Trophoblast cell (in vitro differentiated cells and primary cell): ENCODE measurements around the gene CDC42EP3.

Experiments
- DNase-seq, 2 donors: peaks; one replicate each; pipeline ENCODE4 v3.0.0-alpha.2; 2016
- H2AFZ ChIP-seq: 2 replicates; pipeline ENCODE4 v1.6.1; 2013; ENCODE audit warnings: low read length, moderate library complexity, mild to moderate bottlenecking; ENCODE audit not compliant: insufficient read depth, poor library complexity
- H2AK5ac ChIP-seq: 2 replicates; pipeline ENCODE4 v1.6.1; 2013; ENCODE audit warnings: mild to moderate bottlenecking, low read length
- H2BK120ac ChIP-seq: 2 replicates; pipeline ENCODE4 v1.6.1; 2013; ENCODE audit warnings: low read length, mild to moderate bottlenecking, moderate library complexity; ENCODE audit not compliant: insufficient read depth, poor library complexity
- H2BK12ac ChIP-seq: 2 replicates; pipeline ENCODE4 v1.6.1; 2013; ENCODE audit warnings: mild to moderate bottlenecking, low read length, moderate library complexity
- H2BK5ac ChIP-seq: 2 replicates; pipeline ENCODE4 v1.6.1; 2013; ENCODE audit warnings: low read length, low read depth, moderate library complexity, mild to moderate bottlenecking; ENCODE audit not compliant: poor library complexity
- H3K14ac ChIP-seq: 2 replicates; pipeline ENCODE4 v1.6.1; 2013; ENCODE audit warnings: mild to moderate bottlenecking, low read length
- H3K18ac ChIP-seq: 2 replicates; pipeline ENCODE4 v1.6.1; 2013; ENCODE audit warnings: mild to moderate bottlenecking, low read length
- H3K23ac ChIP-seq: 2 replicates; pipeline ENCODE4 v1.6.1; 2013; ENCODE audit warnings: low read length
- H3K27ac ChIP-seq: 2 replicates; pipeline ENCODE4 v1.5.1; 2013; ENCODE audit warnings: low read depth, mild to moderate bottlenecking, inconsistent platforms, low read length, moderate library complexity
- H3K27me3 ChIP-seq: 2 replicates; pipeline ENCODE4 v1.6.1; 2013; ENCODE audit warnings: inconsistent platforms, mild to moderate bottlenecking, low read length, moderate library complexity; ENCODE audit not compliant: insufficient read depth
- H3K36me3 ChIP-seq, 2 experiments: 1 replicate in 1 of 2; 2 replicates in 1 of 2; pipeline ENCODE4 v1.6.1; 2013; ENCODE audit warnings: low read length in 2 of 2, mild to moderate bottlenecking in 2 of 2, moderate library complexity in 1 of 2; ENCODE audit not compliant: insufficient read depth in 2 of 2, control insufficient read depth in 1 of 2
- H3K4ac ChIP-seq: 2 replicates; pipeline ENCODE4 v1.6.1; 2013; ENCODE audit warnings: low read depth, mild to moderate bottlenecking, low read length, moderate library complexity
- H3K4me1 ChIP-seq, 2 experiments: 1 replicate in 1 of 2; 2 replicates in 1 of 2; pipeline ENCODE4 v1.6.1; 2013; ENCODE audit warnings: low read length in 2 of 2, mild to moderate bottlenecking in 2 of 2, moderate library complexity in 1 of 2; ENCODE audit not compliant: insufficient read depth in 2 of 2, control insufficient read depth in 1 of 2
- H3K4me2 ChIP-seq: 2 replicates; pipeline ENCODE4 v1.6.1; 2013; ENCODE audit warnings: inconsistent platforms, mild to moderate bottlenecking, low read length, moderate library complexity
- H3K4me3 ChIP-seq: 2 replicates; pipeline ENCODE4 v1.5.1; 2013; ENCODE audit warnings: mild to moderate bottlenecking, low read depth, low read length, inconsistent platforms
- H3K79me1 ChIP-seq: one replicate; pipeline ENCODE4 v1.6.1; 2013; ENCODE audit warnings: low read length
- H3K79me2 ChIP-seq: 2 replicates; pipeline ENCODE4 v1.6.1; 2013; ENCODE audit warnings: low read length, mild to moderate bottlenecking; ENCODE audit not compliant: control insufficient read depth, insufficient read depth, poor library complexity
- H3K9ac ChIP-seq: 2 replicates; pipeline ENCODE4 v1.6.1; 2013; ENCODE audit warnings: mild to moderate bottlenecking, low read length
- H3K9me3 ChIP-seq: 2 replicates; pipeline ENCODE4 v1.6.1; 2013; ENCODE audit warnings: low read depth, mild to moderate bottlenecking, control low read depth, inconsistent platforms, low read length; ENCODE audit not compliant: insufficient read depth
- H4K12ac ChIP-seq: 2 replicates; pipeline ENCODE4 v1.6.1; 2013; ENCODE audit warnings: low read depth, mild to moderate bottlenecking, low read length, moderate library complexity
- H4K8ac ChIP-seq: 2 replicates; pipeline ENCODE4 v1.6.1; 2013; ENCODE audit warnings: low read depth, mild to moderate bottlenecking, low read length, moderate library complexity
- H4K91ac ChIP-seq: one replicate; pipeline ENCODE4 v1.6.1; 2013; ENCODE audit warnings: low read depth, mild to moderate bottlenecking, low read length, moderate library complexity
- WGBS: extraction: QIAGEN DNeasy Blood & Tissue Kit; methylation state at CpG from one replicate; pipeline ENCODE4 v1.1.7; 2013; ENCODE audit warnings: missing lambda C conversion rate; ENCODE audit not compliant: insufficient read length, insufficient coverage; ENCODE audit errors: extremely low coverage; 5-methylcytosine and 5-hydroxymethylcytosine counted together

CDC42EP3 gene

DNA sequence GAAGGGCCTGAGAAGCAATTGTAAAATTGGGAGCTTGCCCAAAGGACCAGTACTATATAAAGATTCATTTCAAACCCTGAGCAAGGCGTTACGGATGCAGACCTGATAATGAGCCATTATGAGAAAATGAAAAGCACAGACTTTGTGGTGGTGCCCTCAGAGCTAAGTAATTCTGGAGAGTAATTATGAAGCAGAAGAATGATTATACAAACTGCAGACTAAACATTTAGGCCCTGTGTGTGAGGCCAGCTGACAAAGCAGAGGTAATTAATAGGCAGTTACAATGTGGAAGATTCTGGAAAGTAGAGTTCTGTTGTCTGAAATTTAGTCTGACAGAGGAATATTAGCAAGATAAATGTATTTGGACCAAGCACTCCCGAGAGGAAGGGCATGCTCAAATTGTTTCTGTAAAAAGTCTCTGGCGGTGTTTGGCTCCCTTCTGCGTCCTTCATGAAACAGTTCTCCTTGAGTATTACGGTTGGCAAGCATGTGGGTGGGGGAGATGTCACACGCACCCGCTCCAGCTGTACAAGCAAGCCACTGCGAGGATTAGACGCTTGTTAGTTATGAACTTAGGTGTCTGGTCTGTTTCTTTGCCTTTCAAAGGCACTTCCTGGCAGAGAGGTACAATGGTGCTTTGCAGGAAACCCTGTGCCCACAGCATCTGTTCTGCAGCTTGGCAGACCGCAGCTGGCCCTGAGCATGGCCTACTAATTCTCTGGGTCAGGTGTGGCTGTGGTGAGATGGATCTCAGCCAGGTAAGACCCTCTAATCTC lies 45.5 kb downstream of the CDC42EP3 start:
- no peak overlapping the region for H3K4me2 ChIP-seq
- no peaks in the 10 kb centered on the region for H3K9me3 ChIP-seq
- no peak overlapping the region for H2AK5ac ChIP-seq
- no peak overlapping the region for H4K12ac ChIP-seq
- H2BK5ac ChIP-seq: no peak overlapping the region
- no peak overlapping the region for H4K91ac ChIP-seq
- H3K4me1 ChIP-seq: peaks cover 0 to 6% of the 10 kb centered on the region in 2 experiments
- no peak overlapping the region for H3K27ac ChIP-seq
- no peak overlapping the region for H4K8ac ChIP-seq
- no peak overlapping the region for H3K9ac ChIP-seq
- H2BK120ac ChIP-seq: no peak overlapping the region
- H3K79me1 ChIP-seq: no peaks in the 10 kb centered on the region
- no peak overlapping the region for H3K4ac ChIP-seq
- no peak overlapping the region for H3K18ac ChIP-seq
- no peak overlapping the region for H3K14ac ChIP-seq
- DNase-seq: no peak
- no peak overlapping the region for H3K4me3 ChIP-seq
- H3K36me3 ChIP-seq: no peaks in the 10 kb centered on the region
- H2BK12ac ChIP-seq: no peak overlapping the region
- H3K79me2 ChIP-seq: no peaks in the 10 kb centered on the region
- H3K23ac ChIP-seq: no peak overlapping the region
- H2AFZ ChIP-seq: no peak overlapping the region
- no CpG with 5 or more reads among the region's 11 CpGs for WGBS
- no peaks in the 10 kb centered on the region for H3K27me3 ChIP-seq

DNA sequence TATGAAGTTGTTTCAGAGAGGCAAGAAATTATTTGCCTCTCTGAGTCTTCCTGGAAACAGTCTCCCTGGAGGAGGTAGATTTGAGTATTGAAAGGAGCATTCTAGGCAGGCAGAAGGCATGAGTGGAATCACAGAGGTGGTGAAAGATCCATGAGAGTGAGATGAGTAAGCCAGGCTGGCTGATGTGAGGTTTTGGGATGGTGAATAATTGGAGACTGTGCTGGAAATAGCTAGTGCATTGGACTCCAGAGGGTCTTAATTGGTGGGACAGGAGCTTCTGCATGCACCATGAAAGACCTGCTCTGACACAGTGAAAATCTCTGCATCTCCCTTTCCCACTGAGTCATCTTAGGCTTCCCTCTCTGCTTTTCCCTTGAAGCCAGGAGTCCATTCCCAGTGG lies 46.3 kb downstream of the CDC42EP3 start:
- Histone ChIP-seq H3K23ac (no peak overlapping the region), H4K8ac (no peak overlapping the region), H3K4ac (no peak overlapping the region), H4K91ac (no peak overlapping the region), H4K12ac (no peak overlapping the region), H3K27ac (no peak overlapping the region), H2BK12ac (no peak overlapping the region), H2AFZ (no peak overlapping the region), H2BK120ac (no peak overlapping the region), H3K36me3 (no peaks in the 10 kb centered on the region), H3K14ac (no peak overlapping the region), H3K4me3 (no peak overlapping the region), H3K9ac (no peak overlapping the region), H3K4me1 (peaks cover 0 to 6% of the 10 kb centered on the region in 2 experiments), H3K79me2 (no peaks in the 10 kb centered on the region), H3K9me3 (no peaks in the 10 kb centered on the region), H3K79me1 (no peaks in the 10 kb centered on the region), H3K18ac (no peak overlapping the region), H3K4me2 (no peak overlapping the region), H3K27me3 (no peaks in the 10 kb centered on the region), H2AK5ac (no peak overlapping the region), H2BK5ac (no peak overlapping the region)
- DNase-seq: peak; percentile 65 to 89

DNA sequence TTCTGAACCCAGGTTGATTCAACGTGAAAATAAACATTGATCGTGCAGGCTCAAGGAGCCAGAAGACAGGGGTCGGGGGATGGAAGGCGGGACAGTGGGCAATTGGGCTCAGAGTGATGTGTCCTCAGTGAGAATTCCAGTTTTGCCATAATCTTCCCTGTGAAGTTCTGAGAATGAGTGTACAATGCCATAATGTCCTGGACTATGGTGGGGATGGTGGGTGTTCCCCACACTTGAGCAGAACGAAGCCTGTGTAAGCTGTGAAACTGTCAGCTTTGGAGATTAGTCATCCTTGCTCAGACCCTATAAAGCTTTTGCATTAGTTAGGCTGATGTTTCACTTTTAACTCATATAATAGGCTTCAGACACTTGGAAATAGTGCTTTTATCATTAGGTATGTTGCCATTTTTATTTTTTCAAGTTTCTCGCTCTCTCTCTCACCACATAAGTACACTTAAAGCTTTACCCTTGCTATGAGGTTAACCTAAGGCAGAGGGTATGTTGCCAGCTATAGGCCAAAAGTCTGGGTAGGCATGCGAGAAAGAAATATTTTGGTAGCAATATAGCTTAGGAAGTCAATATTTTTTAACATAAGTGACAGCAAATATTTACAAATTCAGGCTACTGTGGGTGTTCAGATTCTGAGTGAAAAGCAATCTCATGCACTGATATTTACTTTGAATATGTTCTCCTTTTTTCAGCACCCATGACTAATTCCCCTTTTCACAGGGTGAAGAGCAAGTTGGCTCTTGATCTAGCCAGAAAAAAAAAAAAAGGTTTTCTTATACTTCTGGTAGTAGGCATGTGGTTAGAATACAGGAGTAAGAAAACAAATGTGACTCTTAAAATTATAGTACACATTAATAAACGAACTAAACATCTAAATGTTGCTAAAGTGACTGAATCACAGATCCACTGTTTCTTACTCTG lies 47.2 kb downstream of the CDC42EP3 start:
- no peaks in the 10 kb centered on the region for H3K9me3 ChIP-seq
- no peak overlapping the region for H3K4ac ChIP-seq
- no peak overlapping the region for H3K14ac ChIP-seq
- no peak overlapping the region for H4K8ac ChIP-seq
- H3K27me3 ChIP-seq: no peaks in the 10 kb centered on the region
- no peak overlapping the region for H2BK5ac ChIP-seq
- H3K79me2 ChIP-seq: no peaks in the 10 kb centered on the region
- H3K18ac ChIP-seq: no peak overlapping the region
- H3K4me1 ChIP-seq: peaks cover 0 to 7% of the 10 kb centered on the region in 2 experiments
- H3K36me3 ChIP-seq: no peaks in the 10 kb centered on the region
- no peak overlapping the region for H3K27ac ChIP-seq
- H2BK12ac ChIP-seq: no peak overlapping the region
- no peak overlapping the region for H2BK120ac ChIP-seq
- no peak overlapping the region for H2AFZ ChIP-seq
- WGBS: no CpG with 5 or more reads among the region's 8 CpGs
- no peak overlapping the region for H3K9ac ChIP-seq
- H3K79me1 ChIP-seq: no peaks in the 10 kb centered on the region
- no peak overlapping the region for H3K4me2 ChIP-seq
- no peak overlapping the region for H4K12ac ChIP-seq
- no peak overlapping the region for H3K4me3 ChIP-seq
- H4K91ac ChIP-seq: no peak overlapping the region
- no peak for DNase-seq
- H2AK5ac ChIP-seq: no peak overlapping the region
- no peak overlapping the region for H3K23ac ChIP-seq

DNA sequence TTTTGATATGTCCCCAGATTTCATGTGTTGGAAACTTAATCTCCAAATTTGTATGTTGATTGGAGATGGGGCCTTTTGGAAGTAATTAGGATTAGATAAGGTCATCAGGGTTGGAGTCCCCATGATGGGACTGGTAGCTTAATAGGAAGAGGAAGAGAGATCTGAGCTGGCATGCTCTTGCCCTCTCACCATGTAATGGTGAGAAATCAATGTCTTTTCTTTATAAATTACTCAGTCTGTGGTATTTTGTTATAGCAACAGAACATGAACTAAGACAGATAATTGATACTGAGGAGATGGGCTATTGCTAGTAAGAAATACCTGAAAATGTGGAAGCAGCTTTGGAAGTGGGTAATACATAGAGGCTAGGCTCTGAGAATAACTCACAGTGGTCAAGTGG lies 48.0 kb downstream of the CDC42EP3 start:
- no peak overlapping the region for H3K4me3 ChIP-seq
- no peak overlapping the region for H2BK12ac ChIP-seq
- H3K79me2 ChIP-seq: no peaks in the 10 kb centered on the region
- H3K4me1 ChIP-seq: peaks cover 0 to 8% of the 10 kb centered on the region in 2 experiments
- H3K27me3 ChIP-seq: no peaks in the 10 kb centered on the region
- H3K9ac ChIP-seq: no peak overlapping the region
- no peak overlapping the region for H4K12ac ChIP-seq
- no peak overlapping the region for H3K14ac ChIP-seq
- H3K79me1 ChIP-seq: no peaks in the 10 kb centered on the region
- H3K4me2 ChIP-seq: no peak overlapping the region
- no peak overlapping the region for H3K23ac ChIP-seq
- H3K36me3 ChIP-seq: no peaks in the 10 kb centered on the region
- no peak for DNase-seq
- H3K27ac ChIP-seq: no peak overlapping the region
- no peak overlapping the region for H3K4ac ChIP-seq
- H4K8ac ChIP-seq: no peak overlapping the region
- H3K9me3 ChIP-seq: no peaks in the 10 kb centered on the region
- no peak overlapping the region for H3K18ac ChIP-seq
- no peak overlapping the region for H2BK5ac ChIP-seq
- H2AFZ ChIP-seq: no peak overlapping the region
- no peak overlapping the region for H2AK5ac ChIP-seq
- no peak overlapping the region for H4K91ac ChIP-seq
- H2BK120ac ChIP-seq: no peak overlapping the region
